ENCODE results near the gene MGAT4A. TPM values are rescaled to one million over a fixed set of nuclear protein-coding genes. Genes with fewer than 3 reads are reported as not detected.

The MGAT4A gene
- total and polyA plus RNA-seq, 2 experiments from 2014 or later, result 4.1 to 5.8 TPM

DNA sequence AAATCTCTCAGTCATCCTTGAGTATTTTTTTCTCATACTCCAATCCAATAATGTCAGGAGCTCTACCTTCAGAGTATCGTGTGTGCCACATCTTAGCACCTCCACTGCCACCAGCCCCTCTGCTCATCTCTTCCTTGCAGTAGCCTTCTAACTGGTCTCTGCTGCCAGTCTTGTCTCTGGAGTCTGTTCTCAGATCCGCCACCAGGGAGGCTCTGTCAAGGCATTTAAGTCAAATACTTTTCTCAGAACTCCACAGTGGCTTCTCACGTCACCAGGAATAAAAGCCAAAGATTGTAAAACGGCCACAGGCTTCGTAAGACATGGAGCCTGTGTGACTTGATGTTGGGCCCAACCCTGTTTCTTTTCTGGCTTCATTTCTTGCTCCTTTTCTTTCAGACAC lies 115.5 kb downstream of the MGAT4A start:
- no peak for DNase-seq (ENCODE audit: low read depth in 1 of 2, low spot score in 1 of 2)
- Histone ChIP-seq H3K9me3 (ENCODE audit: low read depth) (no peaks in the 10 kb centered on the region), H3K4me1 (ENCODE audit: low read depth) (no peaks in the 10 kb centered on the region), H3K27ac (no peak overlapping the region), H3K36me3 (peaks cover 60% of the 10 kb centered on the region), H3K4me3 (no peak overlapping the region), H3K27me3 (no peaks in the 10 kb centered on the region)
- no peak for TF ChIP-seq CTCF (IDR thresholded peaks at IDR 0.05; ENCODE audit: low read depth, low read length)

- no peak for TF ChIP-seq CTCF (IDR thresholded peaks at IDR 0.05; ENCODE audit: low read depth, low read length)
- Histone ChIP-seq H3K9me3 (ENCODE audit: low read depth) (no peaks in the 10 kb centered on the region), H3K4me1 (ENCODE audit: low read depth) (peaks cover 4% of the 10 kb centered on the region), H3K27me3 (no peaks in the 10 kb centered on the region), H3K27ac (no peak overlapping the region), H3K36me3 (peaks cover 65% of the 10 kb centered on the region), H3K4me3 (no peak overlapping the region)
- no peak for DNase-seq (ENCODE audit: low read depth in 1 of 2, low spot score in 1 of 2)
These were observed 116.8 kb downstream of the MGAT4A start for GRCh38 chr2:98614024-98614739.

GRCh38 chr2:98608962-98609604 lies 121.8 kb downstream of the MGAT4A start:
- Histone ChIP-seq H3K9me3 (ENCODE audit: low read depth) (no peaks in the 10 kb centered on the region), H3K36me3 (peaks cover 34% of the 10 kb centered on the region), H3K27me3 (no peaks in the 10 kb centered on the region), H3K4me1 (ENCODE audit: low read depth) (peaks cover 15% of the 10 kb centered on the region), H3K4me3 (peak overlapping the region; percentile 86), H3K27ac (peak overlapping the region; percentile 99)
- TF ChIP-seq CTCF (IDR thresholded peaks at IDR 0.05; ENCODE audit: low read depth, low read length), result no peak
- peak; percentile 43 to 62 for DNase-seq (ENCODE audit: low read depth in 1 of 2, low spot score in 1 of 2)

GRCh38 chr2:98608116-98608961 lies 122.6 kb downstream of the MGAT4A start, which contains the start of the genes COA5 and UNC50:
Gene COA5, minus strand, starts transcription at chr2:98608512. Its CDS starts 107 bp downstream, at chr2:98608405.
Gene UNC50, plus strand, starts transcription at chr2:98608589. Its CDS starts 1,171 bp downstream, at chr2:98609760.
- peak within 1 kb of the TSS; percentile 99 for H3K27ac ChIP-seq

More at GRCh38 chr2:98608116-98608961, 122.6 kb downstream of the MGAT4A start, which contains the start of the genes COA5 and UNC50:
- peaks cover 15% of the 10 kb centered on the region for H3K4me1 ChIP-seq (ENCODE audit: low read depth)
- no peak for TF ChIP-seq CTCF (IDR thresholded peaks at IDR 0.05; ENCODE audit: low read depth, low read length)
- H3K9me3 ChIP-seq (ENCODE audit: low read depth), result no peaks in the 10 kb centered on the region
- H3K4me3 ChIP-seq, result peak within 1 kb of the TSS; percentile 86
- no peaks in the 10 kb centered on the region for H3K27me3 ChIP-seq
- H3K36me3 ChIP-seq, result peaks cover 28% of the 10 kb centered on the region
- peak; percentile 94 to 95 for DNase-seq (ENCODE audit: low read depth in 1 of 2, low spot score in 1 of 2)
